DND-41 (cell line): ENCODE measurements around the gene PYCR2.

Source experiments
- ATAC-seq: fragments of 200-7000 bp; cut with Tn5 transposase; 3 replicates; pipeline ENCODE4 v1.9.1; 2021; ENCODE audit warnings: low read depth; ENCODE audit not compliant: insufficient read depth
- DNase-seq: peaks from one replicate; pipeline ENCODE4 v3.0.0-alpha.2; 2020
- H2AFZ ChIP-seq: 2 replicates; pipeline ENCODE4 v1.6.0; 2012; ENCODE audit warnings: low read depth, low read length
- H3K27ac ChIP-seq: 2 replicates; pipeline ENCODE4 v1.5.1; 2012; ENCODE audit warnings: low read length, inconsistent platforms
- H3K27me3 ChIP-seq: fragments of 200-600 bp; sonication (generic); 2 replicates; pipeline ENCODE4 v1.6.0; 2012; ENCODE audit warnings: low read length, mild to moderate bottlenecking, inconsistent platforms; ENCODE audit not compliant: insufficient read depth, poor library complexity
- H3K36me3 ChIP-seq: 2 replicates; pipeline ENCODE4 v1.5.1; 2012; ENCODE audit warnings: low read length, inconsistent platforms; ENCODE audit not compliant: insufficient read depth
- H3K4me1 ChIP-seq: 2 replicates; pipeline ENCODE4 v1.5.1; 2012; ENCODE audit warnings: mild to moderate bottlenecking, low read length; ENCODE audit not compliant: insufficient read depth
- H3K4me2 ChIP-seq: 2 replicates; pipeline ENCODE4 v1.6.0; 2012; ENCODE audit warnings: mild to moderate bottlenecking, moderate library complexity, low read length, inconsistent platforms; ENCODE audit not compliant: insufficient read depth
- H3K4me3 ChIP-seq, 2 experiments: fragments of 200-600 bp in 1 of 2; shearing (Covaris generic) in 1 of 2; 2 replicates each; pipeline ENCODE4 v1.5.1; 2012 to 2016; ENCODE audit warnings: inconsistent platforms in 2 of 2, low read length in 2 of 2, mild to moderate bottlenecking in 2 of 2, low read depth in 1 of 2, moderate library complexity in 1 of 2
- H3K79me2 ChIP-seq: 2 replicates; pipeline ENCODE4 v1.6.0; 2012; ENCODE audit warnings: low read length, inconsistent platforms; ENCODE audit not compliant: insufficient read depth
- H3K9ac ChIP-seq: 2 replicates; pipeline ENCODE4 v1.6.0; 2012; ENCODE audit warnings: low read depth, mild to moderate bottlenecking, inconsistent platforms, low read length, moderate library complexity
- H3K9me3 ChIP-seq: 2 replicates; pipeline ENCODE4 v1.5.1; 2012; ENCODE audit warnings: low read length, moderate library complexity, mild to moderate bottlenecking, inconsistent platforms; ENCODE audit not compliant: insufficient read depth, severe bottlenecking
- H4K20me1 ChIP-seq: 2 replicates; pipeline ENCODE4 v1.6.0; 2012; ENCODE audit warnings: low read length; ENCODE audit not compliant: insufficient read depth
- EZH2 ChIP-seq: IDR thresholded peaks from 3 replicates; pipeline ENCODE4 v1.6.1; 2012; ENCODE audit warnings: borderline replicate concordance, low read depth, mild to moderate bottlenecking, moderate library complexity, low read length, inconsistent platforms; ENCODE audit not compliant: severe bottlenecking
- TF ChIP-seq, protein P1 (sequence below): IDR thresholded peaks from 2 replicates; pipeline ENCODE4 v1.5.1; 2012; ENCODE audit warnings: borderline replicate concordance, low read length, moderate library complexity, mild to moderate bottlenecking; ENCODE audit not compliant: poor library complexity, severe bottlenecking; ENCODE audit errors: extremely low read depth

PYCR2 gene

DNA sequence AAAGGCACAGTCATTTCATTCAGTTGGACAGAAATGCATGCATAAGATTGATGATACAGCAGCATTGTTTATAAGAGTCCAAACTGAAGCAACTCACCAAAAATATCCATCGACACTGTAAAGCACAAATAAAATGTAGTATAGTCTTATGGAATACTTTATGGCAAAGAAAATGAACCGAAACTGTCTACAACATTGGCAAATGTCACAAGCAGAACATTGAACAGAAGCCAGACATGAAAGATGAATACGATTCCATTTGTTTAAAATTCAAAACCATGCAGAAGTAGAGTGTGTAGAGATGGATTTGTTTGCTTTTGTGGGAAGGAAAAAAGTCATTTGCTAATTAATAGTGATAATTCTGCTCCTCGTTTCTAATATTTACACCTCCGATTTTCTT lies 27.6 kb downstream of the PYCR2 start:
- no peaks in the 10 kb centered on the region for H3K79me2 ChIP-seq
- no peak overlapping the region for H2AFZ ChIP-seq
- DNase-seq (no peak), ATAC-seq (no peak)
- H3K9me3 ChIP-seq, result no peaks in the 10 kb centered on the region
- no peaks in the 10 kb centered on the region for H4K20me1 ChIP-seq
- no peak for TF ChIP-seq EZH2
- TF ChIP-seq, protein P1, sequence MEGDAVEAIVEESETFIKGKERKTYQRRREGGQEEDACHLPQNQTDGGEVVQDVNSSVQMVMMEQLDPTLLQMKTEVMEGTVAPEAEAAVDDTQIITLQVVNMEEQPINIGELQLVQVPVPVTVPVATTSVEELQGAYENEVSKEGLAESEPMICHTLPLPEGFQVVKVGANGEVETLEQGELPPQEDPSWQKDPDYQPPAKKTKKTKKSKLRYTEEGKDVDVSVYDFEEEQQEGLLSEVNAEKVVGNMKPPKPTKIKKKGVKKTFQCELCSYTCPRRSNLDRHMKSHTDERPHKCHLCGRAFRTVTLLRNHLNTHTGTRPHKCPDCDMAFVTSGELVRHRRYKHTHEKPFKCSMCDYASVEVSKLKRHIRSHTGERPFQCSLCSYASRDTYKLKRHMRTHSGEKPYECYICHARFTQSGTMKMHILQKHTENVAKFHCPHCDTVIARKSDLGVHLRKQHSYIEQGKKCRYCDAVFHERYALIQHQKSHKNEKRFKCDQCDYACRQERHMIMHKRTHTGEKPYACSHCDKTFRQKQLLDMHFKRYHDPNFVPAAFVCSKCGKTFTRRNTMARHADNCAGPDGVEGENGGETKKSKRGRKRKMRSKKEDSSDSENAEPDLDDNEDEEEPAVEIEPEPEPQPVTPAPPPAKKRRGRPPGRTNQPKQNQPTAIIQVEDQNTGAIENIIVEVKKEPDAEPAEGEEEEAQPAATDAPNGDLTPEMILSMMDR, result no peak
- H3K4me3 ChIP-seq, result no peak overlapping the region
- no peaks in the 10 kb centered on the region for H3K36me3 ChIP-seq
- peaks cover 18% of the 10 kb centered on the region for H3K4me1 ChIP-seq
- H3K4me2 ChIP-seq, result no peak overlapping the region
- no peak overlapping the region for H3K27ac ChIP-seq
- no peaks in the 10 kb centered on the region for H3K27me3 ChIP-seq
- no peak overlapping the region for H3K9ac ChIP-seq

DNA sequence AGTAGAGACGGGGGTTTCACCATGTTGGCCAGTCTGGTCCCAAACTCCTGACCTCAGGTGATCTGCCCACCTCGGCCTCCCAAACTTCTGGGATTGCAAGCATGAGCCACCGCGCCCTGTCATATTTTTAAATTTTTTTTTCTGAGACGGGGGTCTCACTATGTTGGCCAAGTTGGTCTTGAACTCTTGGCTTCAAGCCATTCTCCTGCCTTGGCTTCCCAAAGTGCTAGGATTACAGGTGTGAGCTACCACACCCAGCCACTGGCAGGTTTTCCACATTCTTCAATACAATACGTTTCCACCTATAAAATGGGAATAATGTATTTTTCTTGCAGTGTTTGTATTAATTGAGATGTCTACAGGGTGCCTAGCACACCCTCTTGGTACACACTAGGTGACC lies 31.7 kb downstream of the PYCR2 start:
- TF ChIP-seq, protein P1, result no peak
- TF ChIP-seq EZH2, result no peak
- H3K36me3 ChIP-seq, result no peaks in the 10 kb centered on the region
- H3K27ac ChIP-seq, result no peak overlapping the region
- H3K4me3 ChIP-seq, result no peak overlapping the region
- no peak for DNase-seq
- H3K27me3 ChIP-seq, result no peaks in the 10 kb centered on the region
- no peaks in the 10 kb centered on the region for H3K9me3 ChIP-seq
- no peaks in the 10 kb centered on the region for H4K20me1 ChIP-seq
- H3K79me2 ChIP-seq, result no peaks in the 10 kb centered on the region
- ATAC-seq, result no peak
- H3K4me2 ChIP-seq, result no peak overlapping the region
- no peak overlapping the region for H2AFZ ChIP-seq
- H3K4me1 ChIP-seq, result peaks cover 6% of the 10 kb centered on the region
- no peak overlapping the region for H3K9ac ChIP-seq

DNA sequence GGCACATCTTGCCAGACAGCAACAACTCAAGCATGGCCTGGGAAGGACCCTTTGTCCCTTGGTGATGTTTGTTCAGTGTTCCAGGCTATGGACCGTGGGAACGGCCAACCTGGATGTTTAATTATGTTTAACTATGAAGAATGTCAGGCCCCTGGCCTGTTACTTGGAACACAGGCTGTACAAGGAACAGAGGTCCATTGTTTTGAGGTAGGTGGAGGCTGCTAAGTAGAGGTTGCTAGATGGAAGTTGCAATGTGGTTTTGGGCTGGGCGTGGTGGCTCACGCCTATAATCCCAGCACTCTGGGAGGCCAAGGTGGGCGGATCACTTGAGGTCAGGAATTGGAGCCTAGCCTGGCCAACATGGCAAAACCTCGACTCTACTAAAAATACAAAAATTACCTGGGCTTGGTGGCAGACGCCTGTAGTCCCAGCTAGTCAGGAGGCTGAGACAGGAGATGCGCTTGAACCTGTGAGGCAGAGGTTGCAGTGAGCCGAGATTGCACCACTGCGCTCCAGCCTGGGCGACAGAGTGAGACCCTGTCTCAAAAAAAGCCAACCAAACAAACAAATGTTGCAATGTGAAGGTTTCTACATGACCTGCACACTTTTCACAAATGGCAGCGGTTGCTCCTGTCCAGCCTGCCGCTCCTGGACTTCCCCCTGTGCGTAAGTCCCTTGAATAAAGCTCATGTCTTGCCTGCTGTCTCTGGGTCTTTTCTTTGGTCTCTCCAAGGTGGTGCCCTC lies 32.6 kb downstream of the PYCR2 start:
- TF ChIP-seq, protein P1, result no peak
- no peak for TF ChIP-seq EZH2
- Histone ChIP-seq H4K20me1 (no peaks in the 10 kb centered on the region), H3K4me2 (no peak overlapping the region), H3K36me3 (no peaks in the 10 kb centered on the region), H2AFZ (no peak overlapping the region), H3K79me2 (no peaks in the 10 kb centered on the region), H3K9ac (no peak overlapping the region), H3K4me3 (no peak overlapping the region), H3K27me3 (no peaks in the 10 kb centered on the region), H3K9me3 (no peaks in the 10 kb centered on the region), H3K4me1 (no peaks in the 10 kb centered on the region), H3K27ac (no peak overlapping the region)
- DNase-seq (no peak), ATAC-seq (no peak)
